CD4-positive, alpha-beta T cell treated with Interferon alpha-2 for 1 hour (primary cell): ENCODE results near the gene F2RL1.
"Not testable (repeated sequence)": the region's sequence is repeated elsewhere in the genome, so short reads cannot be mapped to it uniquely, and the experiment has no call there.

Source experiments
- DNase-seq, 2 donors: peaks; one replicate each; pipeline ENCODE4 v3.0.0-alpha.2; 2020 to 2022

The F2RL1 gene

GRCh38 chr5:76818844-76819831 lies at the start of gene F2RL1:
F2RL1 (plus strand) TSS chr5:76819030; CDS start chr5:76819183, 153 bp downstream.
- DNase-seq = peak; percentile 18 to 66

DNA sequence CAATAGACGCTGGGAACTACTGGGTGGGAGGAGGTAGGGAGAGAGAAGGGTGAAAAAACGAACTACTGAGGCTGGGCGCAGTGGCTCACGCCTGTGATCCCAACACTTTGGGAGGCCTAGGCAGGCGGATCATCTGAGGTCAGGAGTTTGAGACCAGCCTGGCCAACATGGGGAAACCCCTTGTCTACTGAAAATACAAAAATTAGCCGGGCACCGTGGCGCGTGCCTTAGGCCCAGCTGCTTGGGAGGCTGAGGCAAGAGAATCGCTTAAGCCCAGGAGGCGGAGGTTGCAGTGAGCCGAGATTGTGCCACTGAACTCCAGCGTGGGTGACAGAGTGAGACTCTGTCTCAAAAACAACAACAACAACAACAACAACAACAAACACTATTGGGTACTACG lies 47.8 kb upstream of the F2RL1 start:
- DNase-seq = not testable (repeated sequence)

- DNase-seq = no peak
These were observed 47.0 kb upstream of the F2RL1 start for GRCh38 chr5:76771705-76772405.

DNA sequence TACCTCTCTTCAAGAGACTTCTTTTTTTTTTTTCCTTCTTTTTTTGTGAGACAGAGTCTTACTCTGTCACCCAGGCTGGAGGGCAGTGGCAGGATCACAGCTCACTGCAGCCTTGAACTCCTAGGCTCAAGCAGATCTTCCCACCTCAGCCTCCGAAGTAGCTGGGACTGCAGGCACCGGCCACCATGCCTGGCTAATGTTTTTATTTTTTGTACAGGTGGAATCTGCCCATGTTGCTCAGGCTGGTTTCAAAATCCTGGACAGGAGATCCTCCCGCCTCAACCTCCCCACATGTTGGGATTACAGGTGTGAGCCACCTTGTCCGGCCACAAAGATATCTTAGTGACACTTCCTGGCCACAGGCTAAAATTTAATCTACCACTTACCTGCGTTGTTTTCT lies 42.9 kb upstream of the F2RL1 start:
- no peak for DNase-seq

DNA sequence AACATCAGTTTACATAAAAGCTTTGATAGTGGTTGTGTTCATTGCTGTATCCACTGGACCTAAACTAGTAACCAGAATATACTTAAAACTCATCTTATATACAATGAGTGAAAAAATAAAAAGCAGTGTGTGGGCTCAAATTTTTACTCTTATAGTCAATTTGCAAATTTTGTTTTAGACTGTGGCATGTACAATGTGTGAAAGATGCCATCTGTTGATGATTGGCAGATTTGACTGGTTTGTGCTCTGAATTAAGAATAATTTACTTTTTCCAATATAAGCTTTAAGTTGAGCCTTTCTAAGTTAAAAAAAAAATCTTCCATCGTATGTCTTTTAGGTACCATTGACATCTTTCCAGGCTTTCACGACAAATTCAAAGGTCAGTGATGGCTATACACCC lies 42.4 kb upstream of the F2RL1 start:
- no peak for DNase-seq

DNA sequence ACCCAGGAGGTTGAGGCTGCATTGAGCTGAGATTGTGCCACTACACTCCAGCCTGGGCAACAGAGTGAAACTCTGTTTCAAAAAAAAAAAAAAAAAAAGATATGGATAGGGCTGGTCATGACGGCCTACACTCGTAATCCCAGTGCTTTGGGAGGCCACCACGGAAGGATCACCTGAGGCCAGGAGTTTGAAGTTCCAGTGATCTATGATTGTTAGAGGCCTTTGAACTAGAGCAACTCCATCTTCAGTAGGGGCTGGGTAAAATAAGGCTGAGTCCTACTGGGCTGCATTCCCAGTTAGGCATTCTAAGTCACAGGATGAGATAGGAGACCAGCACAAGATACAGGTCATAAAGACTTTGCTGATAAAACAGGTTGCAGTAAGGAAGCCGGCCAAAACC lies 38.2 kb upstream of the F2RL1 start:
- not testable (repeated sequence) for DNase-seq

DNA sequence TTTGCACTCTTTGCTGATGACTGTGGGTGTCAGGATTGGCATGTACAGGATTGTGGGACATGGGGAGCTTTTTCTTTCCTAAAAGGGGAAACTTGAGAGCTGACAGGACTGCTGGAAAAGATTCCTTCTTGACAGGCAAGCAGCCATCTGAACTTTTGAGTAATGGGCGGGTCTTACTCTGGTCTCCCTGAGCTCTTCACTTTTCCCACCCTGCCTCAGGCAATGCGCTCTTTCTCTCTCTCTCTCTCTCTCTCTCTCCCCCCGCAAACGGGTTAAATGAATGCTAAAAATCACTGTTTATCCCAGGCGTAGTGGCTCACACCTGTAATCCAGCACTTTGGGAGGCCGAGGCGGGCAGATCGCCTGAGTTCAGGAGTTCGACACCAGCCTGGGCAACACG lies 37.1 kb upstream of the F2RL1 start:
- no peak for DNase-seq

- no peak for DNase-seq
These were observed 36.4 kb upstream of the F2RL1 start for GRCh38 chr5:76782444-76782843.

DNA sequence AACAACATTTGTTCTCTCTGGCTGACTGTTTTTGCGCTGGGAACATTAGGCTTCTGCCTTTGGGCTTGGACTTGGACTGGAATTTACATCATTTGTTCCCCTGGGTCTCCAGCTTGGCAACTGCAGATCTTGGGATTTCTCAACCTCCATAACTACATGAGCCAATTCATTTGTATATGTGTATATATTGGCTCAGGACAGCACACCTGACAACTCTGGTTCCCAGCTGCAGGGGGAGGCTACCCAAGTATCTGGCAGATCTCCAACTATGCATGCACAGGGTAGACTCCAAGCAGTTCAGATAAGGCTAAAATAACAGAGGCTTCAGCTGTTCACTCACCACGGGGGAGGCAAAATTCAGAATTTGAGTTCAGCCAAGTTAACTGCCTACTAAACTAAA lies 31.6 kb upstream of the F2RL1 start:
- DNase-seq = no peak

DNA sequence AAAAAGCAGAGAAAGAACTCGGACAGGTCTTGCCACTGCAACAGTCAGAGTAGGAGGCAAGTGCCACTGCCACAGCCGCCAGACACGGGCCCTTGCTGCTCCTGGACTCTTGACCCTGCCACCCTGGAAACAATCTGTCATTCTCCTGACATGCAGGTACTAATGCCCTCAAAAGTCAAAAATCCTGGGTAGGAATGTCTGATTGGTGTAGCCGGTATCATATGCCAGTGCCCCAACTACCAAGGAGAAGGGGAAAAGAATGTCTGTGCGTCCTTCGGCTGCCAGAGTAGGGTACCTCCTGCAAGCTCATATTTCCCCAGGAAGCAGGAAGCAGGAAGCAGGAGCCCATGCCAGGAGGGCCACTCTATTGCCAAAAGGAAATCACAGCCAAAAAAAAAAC lies 30.5 kb upstream of the F2RL1 start:
- DNase-seq = no peak

- not testable (repeated sequence) for DNase-seq
These were observed 29.6 kb upstream of the F2RL1 start for GRCh38 chr5:76789275-76789674.

GRCh38 chr5:76789991-76790581 lies 28.7 kb upstream of the F2RL1 start:
- no peak for DNase-seq

- peak in 1 of 2 donors; percentile 13 for DNase-seq
These were observed 28.1 kb upstream of the F2RL1 start for GRCh38 chr5:76790632-76791290.

DNA sequence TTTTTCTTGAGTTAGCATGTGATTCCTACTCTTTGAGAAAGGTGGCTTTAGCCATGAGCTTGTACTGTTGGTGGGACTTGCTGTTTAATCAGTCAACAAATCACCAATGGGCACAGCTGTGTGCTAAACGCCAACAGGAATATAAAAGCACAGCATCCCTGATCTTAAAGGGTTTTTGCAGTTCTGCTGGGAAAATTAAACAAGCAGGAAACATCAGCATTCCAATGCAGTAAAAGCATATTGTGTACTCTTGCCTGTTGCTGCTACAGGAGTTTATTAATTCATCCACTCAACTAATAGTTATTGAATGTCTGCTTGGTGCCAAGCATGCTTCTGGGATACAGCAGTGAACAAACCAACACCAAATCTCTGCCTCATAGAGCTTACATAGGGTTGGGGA lies 27.4 kb upstream of the F2RL1 start:
- DNase-seq = no peak

DNA sequence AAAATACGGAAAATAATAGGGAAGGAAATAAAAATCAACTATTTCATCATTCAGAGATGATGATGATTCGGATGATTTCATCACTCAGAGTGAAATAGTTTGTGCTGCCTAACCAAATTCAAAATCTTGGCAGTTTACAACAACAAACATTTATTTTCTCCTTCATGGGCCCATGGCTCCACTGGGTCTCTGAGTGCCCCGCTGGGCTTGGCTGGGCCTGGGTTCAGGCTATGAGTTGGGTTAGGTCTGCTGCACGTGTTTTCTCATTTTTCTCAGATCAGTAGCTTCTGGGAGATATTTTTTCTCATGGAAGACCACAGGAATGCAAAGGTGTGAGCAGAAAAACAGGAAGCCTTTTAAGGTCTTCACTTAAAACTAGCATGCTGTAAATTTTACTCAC lies 24.0 kb upstream of the F2RL1 start:
- DNase-seq = no peak

- DNase-seq = no peak
These were observed 19.2 kb upstream of the F2RL1 start for GRCh38 chr5:76799588-76799987.

- no peak for DNase-seq
These were observed 18.3 kb upstream of the F2RL1 start for GRCh38 chr5:76800579-76800978.

DNA sequence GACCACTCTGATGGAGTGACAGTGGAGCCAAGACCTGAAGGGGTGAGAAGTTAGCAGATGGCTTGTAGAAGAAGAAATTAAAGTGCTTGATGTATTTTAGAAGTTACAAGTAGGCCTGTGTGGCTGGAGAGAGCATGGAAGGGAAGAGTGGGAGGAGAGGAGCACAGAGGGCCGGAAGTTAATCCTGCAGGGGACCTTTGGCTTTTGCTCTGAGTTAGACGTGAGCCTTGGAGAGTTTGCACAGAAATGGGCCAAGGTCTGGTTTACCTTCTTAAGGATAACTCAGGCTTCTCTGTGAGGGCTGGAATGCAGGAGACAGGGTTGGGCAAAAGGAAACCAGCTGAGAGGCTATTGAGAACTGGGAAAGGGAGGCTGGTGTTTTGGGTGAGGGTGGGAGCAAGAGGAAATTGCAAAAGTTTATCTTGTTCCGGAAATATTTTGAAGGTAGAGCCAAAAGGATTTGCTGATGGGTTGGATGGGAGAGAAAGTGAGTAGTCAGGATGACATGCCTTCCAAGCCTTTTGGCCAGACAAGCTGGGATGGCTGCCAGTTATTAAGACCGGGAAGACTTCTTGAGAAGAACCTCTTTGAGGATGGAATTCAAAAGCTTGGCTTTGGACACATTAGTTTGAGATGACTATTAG lies 17.5 kb upstream of the F2RL1 start:
- no peak for DNase-seq

GRCh38 chr5:76801803-76802195 lies 17.0 kb upstream of the F2RL1 start:
- no peak for DNase-seq

DNA sequence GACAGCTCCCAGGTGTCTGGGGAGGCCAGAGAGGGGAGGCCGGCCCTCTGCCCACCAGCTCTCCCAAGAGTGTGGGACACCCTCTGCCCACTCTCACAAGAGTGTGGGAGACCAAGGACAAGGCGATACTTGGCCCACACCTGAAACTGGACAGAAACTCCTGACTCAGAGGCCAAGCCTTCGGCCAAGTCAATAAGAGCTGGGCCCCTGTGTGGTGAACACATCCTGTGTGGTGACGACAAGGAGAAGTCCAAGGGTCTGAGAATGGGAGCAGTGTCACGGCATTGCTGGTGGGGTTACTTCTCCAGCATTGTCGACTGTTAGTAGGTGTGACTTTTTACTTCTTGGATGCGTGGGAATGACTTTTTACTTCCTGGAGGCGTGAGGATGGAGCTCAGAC lies 14.6 kb upstream of the F2RL1 start:
- DNase-seq = no peak

DNA sequence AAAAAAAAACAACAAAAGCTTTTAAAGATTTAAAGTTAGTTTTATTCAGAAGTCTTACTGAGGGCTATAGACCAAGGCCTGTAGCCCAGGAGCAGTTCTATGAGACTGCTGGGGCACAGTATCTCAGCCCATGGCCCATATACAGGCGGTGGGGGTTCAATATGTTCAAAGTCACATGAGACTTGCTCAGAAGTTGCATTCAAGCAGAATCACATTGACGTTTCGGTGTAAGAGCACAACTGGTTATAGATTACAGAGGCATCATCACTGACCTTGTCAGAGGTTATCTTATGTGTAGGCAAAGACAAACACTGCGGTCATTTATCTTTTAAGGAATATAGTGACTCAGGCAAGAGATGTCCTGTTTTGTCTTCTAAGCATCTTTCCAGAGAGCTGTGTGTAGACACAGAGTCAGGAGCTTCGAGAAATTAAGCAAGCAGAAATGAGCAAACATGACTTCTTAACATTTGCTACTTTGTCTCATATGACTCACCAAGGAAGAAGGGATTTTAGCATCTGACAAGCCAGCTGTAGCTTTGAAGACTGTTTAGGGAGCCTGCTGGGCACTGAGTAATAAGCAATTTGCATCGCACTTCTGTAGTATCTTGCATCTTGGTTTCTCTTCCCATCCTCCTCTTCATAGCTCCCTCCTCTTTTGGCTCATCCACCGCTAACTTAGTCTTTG lies 12.9 kb upstream of the F2RL1 start:
- no peak for DNase-seq

GRCh38 chr5:76807296-76807695 lies 11.5 kb upstream of the F2RL1 start:
- no peak for DNase-seq
